ENCODE results near the gene PCDHGA2.

DNA sequence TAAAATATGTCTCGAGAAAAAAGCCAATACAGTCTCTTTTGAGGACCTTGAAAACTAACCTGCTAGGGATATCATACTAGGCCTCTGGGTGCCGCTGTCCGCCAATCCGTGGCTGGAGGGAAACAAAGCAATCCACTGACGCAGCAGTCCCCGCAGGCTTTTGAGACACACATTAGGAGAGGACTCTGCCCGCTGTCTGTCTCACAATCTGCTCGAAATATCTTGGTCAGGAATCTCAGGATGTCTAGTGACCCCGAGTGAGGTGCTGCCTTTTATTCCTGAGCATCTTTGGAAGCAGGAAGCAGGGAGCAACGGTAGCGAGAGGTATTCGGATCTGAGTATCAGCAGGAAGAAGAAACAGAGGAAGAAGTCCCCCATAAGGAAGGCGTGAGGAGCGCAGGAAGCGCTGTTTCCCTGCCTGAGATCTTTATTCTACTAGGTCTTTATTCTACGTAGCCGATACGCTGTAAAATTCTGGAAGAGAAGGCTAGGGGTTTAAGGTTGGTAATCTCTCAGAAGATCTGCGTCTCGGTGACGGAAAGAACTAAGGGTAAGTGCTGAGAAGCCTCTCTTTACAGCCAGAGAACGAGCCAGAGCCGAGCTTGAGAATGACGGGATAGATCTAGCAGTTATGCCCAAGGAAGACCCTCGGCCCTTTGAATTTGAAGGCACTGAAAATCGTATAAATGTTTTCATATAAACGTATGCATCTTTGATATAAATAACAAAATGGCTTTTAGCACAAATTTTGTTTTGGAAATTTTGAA, 12.3 kb upstream of the PCDHGA2 start:
- TF ChIP-seq, protein P1, sequence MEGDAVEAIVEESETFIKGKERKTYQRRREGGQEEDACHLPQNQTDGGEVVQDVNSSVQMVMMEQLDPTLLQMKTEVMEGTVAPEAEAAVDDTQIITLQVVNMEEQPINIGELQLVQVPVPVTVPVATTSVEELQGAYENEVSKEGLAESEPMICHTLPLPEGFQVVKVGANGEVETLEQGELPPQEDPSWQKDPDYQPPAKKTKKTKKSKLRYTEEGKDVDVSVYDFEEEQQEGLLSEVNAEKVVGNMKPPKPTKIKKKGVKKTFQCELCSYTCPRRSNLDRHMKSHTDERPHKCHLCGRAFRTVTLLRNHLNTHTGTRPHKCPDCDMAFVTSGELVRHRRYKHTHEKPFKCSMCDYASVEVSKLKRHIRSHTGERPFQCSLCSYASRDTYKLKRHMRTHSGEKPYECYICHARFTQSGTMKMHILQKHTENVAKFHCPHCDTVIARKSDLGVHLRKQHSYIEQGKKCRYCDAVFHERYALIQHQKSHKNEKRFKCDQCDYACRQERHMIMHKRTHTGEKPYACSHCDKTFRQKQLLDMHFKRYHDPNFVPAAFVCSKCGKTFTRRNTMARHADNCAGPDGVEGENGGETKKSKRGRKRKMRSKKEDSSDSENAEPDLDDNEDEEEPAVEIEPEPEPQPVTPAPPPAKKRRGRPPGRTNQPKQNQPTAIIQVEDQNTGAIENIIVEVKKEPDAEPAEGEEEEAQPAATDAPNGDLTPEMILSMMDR (IDR thresholded peaks at IDR 0.05) = peak; percentile 34 to 44 (median 40)
- no peak for TF ChIP-seq POLR2A (IDR thresholded peaks at IDR 0.05)

All from uterus (tissue), 2 donors.